ENCODE results near the gene ZNF396.

Gene ZNF396

DNA sequence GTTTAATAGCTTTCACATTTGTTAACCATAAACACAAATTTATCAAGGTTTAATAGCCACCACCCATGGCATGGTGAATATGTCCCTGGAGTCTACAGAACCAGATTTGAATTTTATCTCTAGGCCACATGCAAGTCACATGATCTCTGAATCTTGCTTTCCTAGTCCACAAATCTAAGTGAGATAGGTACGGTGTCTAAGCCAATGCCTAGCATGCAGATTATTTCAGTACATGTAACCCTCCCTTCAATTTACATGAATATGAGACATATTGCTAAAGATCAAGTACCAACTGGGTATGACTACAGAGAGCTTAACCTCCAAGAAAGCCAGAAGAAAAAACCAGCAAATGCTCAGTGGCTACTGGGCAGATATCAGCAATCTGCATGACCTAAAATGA is 42.9 kb downstream of the ZNF396 start:
- DNase-seq, result no peak

GRCh38 chr18:35331367-35332087 is 45.6 kb downstream of the ZNF396 start:
- no peak for DNase-seq

- DNase-seq, result no peak
These were observed 48.3 kb downstream of the ZNF396 start for GRCh38 chr18:35328868-35329267.

GRCh38 chr18:35326695-35327387 is 50.3 kb downstream of the ZNF396 start:
- DNase-seq, result no peak

- no peak for DNase-seq
These were observed 52.0 kb downstream of the ZNF396 start for GRCh38 chr18:35324926-35325655.

DNA sequence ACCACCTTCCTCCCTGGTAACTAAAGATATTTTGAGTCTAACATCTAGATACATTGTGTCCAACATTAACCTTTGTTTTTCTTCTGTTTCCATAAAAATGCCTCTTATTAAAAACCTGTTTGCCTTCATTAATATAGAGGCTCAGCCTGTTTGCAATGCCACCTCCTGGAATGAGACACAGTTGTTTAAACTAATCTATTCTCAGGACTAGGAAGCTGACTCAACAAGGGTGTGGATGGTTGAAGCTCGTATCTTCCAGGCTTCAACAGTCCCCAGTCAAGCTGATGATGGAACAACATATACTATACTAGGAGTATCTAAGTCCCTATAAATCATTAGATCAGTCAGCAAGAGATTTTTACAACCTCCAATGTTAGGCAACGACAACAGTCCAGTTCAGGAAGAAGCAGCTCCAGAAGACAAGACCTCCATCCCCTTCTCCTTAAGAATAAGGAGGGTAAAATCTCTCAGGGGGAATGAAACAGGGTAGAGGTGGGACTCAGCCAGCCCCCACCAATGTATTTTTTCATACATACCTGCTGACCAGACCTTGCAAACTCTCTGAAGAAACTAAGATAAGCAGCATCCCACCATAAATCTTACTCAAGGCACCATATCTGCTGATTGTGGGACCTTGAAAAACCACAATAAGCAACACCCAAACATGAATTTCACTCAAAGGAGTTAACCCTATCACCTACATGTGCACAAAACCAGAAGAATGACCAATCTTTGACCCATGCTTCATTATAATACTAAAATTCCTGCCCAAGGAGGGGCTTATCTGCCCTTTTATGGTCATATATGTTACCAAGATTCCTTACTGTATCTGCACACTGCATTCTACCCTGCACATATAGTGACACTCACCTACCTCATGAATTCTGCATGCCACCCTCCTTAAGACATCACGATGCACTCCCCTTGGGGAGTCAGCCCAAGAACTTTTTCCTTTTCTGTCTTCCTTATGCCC is 54.4 kb downstream of the ZNF396 start:
- DNase-seq, result no peak

All from NCI-H1930 (cell line).